Activated CD8-positive, alpha-beta memory T cell treated with anti-CD3 and anti-CD28 coated beads, Interleukin-2, amount 50 U/mL, for 24 hours (primary cell): Measurements from ENCODE around the gene NEB.

Experiments
- DNase-seq: peaks from one replicate; pipeline ENCODE4 v3.0.0-alpha.2; 2020; ENCODE audit errors: extremely low read depth

NEB gene, protein sequence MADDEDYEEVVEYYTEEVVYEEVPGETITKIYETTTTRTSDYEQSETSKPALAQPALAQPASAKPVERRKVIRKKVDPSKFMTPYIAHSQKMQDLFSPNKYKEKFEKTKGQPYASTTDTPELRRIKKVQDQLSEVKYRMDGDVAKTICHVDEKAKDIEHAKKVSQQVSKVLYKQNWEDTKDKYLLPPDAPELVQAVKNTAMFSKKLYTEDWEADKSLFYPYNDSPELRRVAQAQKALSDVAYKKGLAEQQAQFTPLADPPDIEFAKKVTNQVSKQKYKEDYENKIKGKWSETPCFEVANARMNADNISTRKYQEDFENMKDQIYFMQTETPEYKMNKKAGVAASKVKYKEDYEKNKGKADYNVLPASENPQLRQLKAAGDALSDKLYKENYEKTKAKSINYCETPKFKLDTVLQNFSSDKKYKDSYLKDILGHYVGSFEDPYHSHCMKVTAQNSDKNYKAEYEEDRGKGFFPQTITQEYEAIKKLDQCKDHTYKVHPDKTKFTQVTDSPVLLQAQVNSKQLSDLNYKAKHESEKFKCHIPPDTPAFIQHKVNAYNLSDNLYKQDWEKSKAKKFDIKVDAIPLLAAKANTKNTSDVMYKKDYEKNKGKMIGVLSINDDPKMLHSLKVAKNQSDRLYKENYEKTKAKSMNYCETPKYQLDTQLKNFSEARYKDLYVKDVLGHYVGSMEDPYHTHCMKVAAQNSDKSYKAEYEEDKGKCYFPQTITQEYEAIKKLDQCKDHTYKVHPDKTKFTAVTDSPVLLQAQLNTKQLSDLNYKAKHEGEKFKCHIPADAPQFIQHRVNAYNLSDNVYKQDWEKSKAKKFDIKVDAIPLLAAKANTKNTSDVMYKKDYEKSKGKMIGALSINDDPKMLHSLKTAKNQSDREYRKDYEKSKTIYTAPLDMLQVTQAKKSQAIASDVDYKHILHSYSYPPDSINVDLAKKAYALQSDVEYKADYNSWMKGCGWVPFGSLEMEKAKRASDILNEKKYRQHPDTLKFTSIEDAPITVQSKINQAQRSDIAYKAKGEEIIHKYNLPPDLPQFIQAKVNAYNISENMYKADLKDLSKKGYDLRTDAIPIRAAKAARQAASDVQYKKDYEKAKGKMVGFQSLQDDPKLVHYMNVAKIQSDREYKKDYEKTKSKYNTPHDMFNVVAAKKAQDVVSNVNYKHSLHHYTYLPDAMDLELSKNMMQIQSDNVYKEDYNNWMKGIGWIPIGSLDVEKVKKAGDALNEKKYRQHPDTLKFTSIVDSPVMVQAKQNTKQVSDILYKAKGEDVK (N-terminal part only)

DNA sequence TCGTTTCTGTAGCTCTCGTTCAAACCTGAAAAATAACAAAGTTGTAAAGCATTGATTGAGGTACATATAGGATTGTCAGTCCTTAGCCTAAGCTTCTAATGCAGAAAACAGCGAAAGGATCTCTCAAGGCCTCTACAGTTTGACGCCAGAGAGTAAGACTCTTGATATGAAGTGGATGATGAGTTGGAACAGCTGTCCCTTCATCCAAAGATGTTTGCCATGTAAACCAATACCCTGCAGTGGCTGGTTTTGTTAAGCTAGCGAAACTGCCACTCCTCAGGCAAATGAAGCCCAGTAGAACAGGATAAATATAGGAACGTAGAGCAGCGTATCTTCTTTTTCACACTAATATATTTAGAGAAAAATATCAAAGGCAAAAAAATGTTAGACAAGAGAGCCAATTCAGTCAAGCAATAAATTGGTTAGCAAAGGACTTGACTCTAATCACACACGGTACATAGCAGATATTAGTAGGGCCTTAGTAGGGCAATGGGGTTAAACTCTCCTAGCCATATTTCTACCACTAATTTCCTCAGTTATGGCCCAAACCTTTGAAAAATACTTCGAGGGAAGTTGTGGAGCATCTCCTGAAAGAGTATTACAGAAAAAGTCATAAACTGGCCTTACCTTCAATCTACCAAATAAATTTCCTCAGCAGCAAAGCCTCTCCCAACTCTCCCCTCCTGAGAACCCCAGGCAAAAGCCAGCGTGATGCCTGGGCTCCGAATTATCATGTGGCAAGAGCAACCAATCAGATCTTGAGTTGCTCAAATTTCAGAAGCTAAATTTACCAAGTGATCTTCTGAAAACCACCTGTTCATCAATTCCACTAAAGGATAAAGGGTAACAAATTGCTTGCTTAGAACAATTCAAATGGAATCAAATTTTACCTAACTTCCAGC lies at the start of gene NEB:
NEB (minus strand) TSS at position 706 of the 902 bp plus-strand sequence. CDS start 1,320 bp downstream, outside the sequence.
- no peak for DNase-seq

DNA sequence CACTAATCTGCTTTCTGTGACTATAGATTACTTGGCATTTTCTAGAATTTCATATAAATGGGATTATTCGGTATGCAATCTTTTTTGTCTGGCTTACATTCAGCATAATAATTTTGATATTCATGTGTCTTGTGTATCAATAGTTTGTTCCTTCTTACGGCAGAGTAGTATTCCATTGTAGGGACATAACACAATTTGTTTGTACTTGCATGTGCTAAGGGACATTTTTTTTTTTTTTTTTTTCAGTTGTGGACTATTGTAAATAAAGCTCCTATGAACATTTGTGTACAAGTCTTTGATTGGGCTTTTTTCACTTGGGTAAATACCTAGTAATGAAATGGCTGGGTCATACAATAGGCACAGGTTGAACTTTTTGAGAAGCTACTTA lies 48.9 kb upstream of the NEB start:
- no peak for DNase-seq

DNA sequence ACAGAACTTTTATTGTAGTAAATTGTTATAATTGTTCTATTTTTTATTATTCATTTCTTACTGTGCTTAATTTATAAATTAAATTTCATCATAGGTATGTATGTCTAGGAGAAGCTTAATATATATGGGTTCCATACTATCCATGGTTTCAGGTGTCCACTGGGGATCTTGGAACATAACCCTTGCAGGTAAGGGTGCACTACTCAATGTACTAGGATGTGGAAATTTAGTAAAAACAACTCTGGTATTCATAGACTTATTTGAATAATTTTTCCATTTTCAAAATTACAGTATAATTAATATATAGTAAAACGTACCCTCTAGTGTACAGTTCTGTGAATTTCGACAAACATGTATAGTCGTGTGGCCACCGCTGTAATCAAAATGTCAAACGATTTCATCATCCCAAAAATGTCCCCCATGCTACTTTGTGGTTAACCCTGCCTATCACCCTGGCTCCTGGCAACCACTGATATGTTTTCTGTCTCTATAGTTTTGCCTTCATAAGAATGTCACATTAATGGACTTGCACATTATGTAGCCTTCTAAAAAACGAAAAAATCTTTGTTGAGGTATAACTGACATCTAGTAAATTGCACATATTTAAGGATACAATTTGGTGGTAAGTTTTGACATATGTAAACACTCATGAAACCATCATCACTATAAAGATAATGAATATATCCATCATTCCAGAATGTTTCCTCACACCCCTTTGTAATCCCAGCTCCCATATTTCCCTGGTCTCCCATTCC lies 48.3 kb upstream of the NEB start:
- DNase-seq: no peak

DNA sequence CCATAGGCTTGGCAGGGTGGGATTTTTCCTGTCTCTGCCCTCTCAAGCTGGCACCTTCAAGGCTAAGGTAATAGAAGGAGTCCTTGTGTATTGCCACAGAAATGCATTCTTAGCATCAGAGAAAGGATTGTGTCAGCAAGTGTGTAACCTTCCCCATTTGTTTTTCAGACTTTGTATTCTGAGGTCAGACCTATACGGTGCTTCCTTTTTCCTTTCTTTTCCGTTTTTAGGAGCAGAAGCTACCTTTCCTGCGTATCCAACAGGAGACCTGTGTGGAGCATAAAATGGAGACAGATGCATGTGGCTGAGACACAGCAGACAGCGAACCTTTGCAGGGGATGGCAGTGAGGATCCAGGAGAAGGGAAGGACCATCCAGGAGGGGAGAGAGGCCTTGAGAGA lies 47.4 kb upstream of the NEB start:
- DNase-seq: no peak

DNA sequence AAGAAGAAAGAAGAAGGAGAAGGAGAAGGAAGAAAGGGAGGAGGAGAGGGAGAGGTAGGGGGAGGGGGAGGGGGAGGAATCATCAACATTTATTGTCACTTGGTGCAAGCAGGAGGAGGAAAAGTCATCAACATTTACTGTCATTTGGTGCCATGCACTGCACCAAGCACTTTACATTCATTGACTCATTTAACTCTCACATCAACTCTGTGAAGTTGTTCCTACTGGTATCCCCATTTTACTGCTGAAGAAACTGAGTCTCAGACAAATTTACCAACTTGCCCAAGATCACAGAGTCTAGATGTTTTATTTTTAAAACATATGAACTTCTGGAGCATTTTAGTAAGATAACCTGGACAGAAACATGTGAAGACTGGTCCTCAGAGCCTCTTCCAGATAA lies 46.7 kb upstream of the NEB start:
- no peak for DNase-seq

DNA sequence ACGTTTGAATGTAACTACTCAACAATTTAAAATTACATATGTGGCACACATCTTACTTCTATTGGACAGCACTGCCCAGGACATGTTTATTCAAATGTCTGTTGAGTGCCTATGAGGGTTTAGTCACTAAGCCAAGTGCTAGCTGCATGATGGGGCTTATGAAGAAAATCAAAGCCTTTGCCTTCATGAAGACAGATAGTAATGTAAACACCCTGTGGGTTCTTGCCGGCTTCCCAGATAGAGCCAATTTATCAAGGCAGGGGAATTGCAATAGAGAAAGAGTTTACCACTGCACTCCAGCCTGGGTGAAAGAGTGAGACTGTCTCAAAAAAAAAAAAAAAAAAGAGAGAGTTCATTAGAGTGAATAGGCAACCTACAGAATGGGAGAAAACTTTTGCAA lies 43.7 kb upstream of the NEB start:
- DNase-seq: no peak

DNA sequence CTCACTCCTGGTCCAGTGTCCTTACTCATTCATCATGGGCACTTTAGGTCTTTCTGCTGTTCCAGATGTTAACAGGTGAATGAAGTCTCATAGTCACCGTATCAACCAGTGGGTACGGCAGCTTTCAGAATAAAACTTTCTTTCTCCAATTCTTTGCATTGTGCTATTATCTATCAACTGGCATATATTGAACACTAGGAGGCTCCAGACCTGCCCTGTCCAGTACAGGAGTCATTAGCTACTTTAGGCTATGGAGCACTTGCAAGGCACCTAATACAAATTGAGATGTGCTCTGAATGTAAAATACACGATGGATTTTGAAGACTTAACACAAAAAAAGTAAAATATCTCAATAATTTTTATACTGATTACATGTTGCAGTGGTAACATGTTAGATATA lies 43.2 kb upstream of the NEB start:
- DNase-seq: no peak

DNA sequence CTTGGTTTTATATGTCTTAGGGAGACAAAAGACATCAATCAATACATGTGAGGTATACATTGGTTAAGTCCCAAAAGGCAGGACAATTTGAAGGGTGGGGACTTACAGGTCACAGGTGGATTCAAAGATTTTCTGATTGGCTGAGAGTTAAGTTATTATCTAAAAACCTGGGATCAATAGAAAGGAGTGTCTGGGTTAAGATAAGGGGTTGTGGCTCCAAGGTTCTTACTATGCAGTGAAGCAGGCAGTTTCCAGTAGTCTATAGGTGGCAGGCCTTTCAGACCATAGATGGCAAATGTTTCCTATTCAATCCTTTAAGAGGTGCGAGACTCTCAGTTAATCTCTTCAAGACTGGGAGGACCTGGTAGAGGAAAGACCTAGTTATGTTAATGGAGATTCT lies 42.1 kb upstream of the NEB start:
- no peak for DNase-seq

DNA sequence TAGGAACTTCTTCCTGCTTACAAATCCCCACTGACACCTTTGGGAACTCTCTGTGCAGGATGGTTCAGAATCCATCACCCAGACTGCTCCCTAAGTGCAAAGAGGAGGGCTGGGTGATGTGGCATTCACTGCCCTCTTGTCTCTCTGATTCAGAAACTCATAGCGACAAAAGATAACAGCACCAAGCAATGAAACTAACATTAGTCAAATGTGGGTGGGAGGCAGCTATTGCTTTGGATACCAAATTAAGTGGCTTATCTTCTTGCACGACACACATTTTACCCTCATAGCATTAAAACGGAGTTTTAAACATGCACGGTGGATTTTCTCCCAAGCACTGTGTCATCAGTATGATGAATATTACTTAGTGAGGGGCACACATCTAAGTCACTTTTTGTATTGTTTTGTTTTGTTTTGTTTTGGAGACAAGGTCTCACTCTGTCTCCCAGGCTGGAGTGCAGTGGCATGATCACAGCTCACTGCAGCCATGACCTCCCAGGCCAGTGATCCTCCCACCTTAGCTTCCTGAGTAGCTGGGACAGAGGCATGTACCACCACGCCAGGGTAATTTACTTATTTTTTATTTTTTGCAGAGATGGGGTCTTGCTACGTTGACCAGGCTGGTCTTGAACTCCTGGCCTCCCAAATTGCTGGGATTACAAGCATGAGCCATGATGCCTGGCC lies 40.9 kb upstream of the NEB start:
- no peak for DNase-seq

DNA sequence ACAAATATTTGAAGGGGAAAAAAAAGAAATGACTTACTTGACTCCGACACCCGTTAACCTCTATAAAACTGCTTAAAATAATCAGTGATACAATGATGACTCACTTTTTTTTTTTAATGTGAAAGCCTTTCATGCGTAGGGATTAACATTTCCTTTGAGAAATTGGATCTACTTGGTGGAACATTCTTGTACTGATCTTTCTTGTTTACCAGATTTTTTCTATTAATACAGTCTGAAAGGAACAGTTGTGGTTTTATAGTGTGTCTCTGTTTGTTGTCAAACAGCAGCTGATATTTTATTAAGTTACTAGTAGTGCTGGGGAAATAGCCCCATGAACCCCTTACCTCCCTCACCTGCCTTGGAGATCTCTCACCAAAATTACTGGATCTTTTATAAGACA lies 40.2 kb upstream of the NEB start:
- DNase-seq: no peak

DNA sequence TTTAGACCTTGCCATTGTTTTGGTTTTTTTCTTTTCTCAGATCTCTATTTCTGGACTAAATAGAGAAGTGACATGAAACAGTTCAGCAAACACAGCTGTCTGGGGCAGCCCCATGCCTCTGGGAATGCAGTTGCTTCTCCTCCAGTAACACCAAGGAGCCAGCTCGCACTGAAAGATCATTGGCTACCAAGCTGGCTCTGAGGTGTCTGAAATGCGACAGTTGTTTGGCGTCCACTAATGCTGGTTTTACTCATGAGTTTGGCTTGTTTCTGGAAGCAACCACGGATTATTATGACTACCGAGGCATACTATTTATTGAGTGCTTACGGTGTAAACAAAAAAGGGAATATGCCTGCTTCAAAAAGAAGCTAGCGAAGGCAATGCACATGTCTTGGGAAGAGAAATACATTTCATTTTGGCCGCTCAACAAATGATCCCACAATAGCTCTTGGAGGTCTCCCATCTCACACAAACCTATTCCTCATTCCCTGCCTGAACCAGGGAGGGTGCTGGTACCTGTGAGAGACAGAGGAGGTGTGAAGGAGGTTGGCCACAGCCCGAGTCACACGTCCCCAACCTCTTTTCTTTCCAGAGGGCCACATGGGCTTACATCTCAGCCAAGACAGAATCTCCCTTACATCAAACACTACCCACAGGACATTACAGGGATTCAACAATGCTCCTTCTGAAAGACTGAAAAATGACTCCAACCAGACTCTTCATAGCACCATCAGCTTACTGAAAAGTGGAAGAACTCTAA lies 37.5 kb upstream of the NEB start:
- no peak for DNase-seq

DNA sequence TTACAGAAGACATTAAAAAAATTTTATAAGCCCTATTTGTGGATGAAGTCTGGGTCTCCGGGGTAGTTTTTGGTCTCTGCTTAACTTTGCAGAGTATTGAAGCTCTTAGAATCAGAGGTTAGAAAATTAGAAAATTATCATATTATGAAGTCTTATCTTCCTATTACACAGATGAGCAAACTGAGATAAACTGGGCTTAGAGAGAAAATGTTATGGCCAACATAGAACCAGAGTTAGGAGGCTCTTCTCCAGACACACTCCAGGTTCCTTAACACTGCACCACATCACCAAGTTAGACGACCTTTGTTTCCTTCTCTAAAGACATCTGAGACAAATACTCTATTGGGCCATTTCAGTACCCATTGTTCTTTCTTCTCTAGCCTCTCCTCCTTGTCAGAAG lies 36.7 kb upstream of the NEB start:
- no peak for DNase-seq

DNA sequence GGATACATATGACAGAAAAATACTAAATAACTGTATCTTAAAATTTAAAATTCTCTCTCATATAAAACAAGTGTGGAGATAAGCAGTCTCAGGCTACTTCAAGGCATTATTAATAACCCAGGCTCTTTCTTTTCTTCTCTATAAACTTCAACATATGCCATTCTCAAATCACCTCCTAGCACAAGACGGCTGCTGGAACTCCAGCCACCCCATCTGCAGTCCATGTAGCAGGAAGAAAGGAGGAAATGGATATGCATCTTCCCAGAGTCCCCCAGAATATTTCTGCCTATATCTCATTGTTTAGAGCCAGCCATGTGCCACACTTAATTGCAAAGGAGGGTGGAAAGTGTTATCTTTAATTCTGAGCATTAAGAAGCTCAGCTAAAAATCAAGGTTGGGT lies 35.3 kb upstream of the NEB start:
- no peak for DNase-seq

DNA sequence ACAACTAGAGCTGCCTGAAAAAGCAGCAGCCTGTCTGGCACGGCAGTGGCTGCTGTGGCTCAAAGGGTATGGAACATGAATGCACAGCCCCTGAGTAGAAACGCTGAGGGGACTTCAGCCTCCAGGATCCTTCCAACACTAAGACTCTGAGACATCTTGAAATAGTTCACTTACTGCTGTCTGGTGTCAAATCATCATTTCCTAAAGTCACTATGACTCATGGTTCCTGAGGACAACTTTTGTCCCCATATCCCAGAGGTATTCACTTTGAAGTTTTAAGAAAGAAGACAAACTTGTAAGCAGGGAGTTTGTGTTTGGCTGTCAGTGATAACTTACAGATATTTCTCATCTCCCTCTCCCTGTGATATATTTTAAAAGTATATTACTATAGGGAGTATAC lies 33.3 kb upstream of the NEB start:
- DNase-seq: no peak

DNA sequence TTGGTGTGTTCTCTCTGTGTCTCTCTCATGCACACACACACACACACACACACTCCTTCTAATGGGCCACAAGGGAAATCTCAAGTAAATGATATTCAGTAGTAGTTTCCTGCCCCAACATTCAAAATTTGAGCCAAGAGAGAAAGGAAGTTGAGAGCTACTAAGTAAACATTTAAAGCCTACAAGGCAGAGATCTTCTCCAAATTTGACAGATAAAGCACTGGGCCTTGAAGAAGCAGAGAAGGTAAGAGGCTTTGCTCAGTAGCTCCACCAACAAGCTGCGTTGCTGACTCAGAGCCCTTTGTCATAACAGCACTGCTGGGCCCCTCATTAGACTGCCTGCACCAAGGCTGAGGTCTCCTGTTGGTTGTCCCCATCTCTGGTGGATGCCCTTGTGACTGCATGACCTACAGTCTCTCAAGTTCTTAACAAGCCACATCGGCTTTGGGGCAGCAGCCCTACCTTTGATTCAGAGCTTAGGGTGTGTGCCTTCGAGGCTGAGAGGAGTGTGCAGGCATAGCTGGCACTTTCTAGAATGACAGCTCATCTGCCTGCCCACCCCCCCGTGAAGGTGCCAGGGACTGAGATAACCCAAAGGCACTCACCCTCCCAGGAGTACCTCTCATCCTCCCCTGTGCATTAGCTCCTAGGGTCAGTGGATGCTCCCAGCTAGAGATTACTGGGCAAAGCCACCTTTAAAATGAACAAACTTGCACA lies 32.3 kb upstream of the NEB start:
- DNase-seq: no peak

DNA sequence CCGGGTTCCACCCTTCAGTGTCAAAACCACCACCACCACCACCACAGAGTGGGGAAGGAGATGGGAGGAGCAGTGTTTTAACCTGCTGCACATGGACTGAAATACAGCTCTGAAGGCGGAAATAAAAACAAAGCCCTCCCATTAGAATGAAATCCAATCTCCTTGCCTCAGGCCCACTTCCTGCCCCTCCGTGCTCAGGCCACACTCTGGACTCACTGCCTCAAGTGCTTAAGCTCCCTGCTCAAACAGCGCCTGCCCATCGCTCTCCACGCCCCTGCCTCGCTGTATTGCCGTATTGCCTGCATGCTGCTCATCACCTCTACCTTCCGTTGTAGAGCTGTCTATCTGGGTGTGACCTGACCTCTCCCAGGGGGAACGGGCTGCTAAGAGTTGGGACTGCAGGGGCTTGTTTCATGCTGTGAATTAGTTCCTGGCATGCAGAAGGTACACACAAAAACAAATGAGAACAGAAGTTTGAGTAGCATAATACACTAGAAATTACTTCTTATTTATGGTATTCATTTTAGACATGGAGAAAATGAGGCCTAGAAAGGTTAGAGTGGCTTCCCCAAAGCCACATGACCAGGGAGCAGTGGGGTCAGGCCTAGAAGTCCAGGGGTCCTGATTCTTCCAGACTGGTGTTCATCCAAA lies 31.6 kb upstream of the NEB start:
- no peak for DNase-seq

DNA sequence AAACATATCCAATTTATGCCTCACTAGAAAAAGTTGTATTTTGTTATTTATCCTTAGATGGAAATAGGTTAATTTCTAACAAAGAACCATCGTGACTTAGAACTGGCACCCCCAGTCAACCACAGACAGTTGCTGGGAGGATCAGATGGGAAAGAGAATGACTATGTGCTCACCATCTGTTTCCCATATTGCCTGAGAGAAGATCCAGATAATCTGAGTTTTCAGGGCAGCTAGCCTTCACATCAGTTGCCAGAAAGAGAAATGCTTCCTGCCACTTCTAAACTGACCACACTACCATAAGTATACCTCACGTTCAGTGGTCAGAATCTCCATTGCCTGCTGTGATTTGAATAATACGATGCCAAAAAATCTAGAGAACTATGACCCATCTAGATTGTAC lies 28.4 kb upstream of the NEB start:
- no peak for DNase-seq

DNA sequence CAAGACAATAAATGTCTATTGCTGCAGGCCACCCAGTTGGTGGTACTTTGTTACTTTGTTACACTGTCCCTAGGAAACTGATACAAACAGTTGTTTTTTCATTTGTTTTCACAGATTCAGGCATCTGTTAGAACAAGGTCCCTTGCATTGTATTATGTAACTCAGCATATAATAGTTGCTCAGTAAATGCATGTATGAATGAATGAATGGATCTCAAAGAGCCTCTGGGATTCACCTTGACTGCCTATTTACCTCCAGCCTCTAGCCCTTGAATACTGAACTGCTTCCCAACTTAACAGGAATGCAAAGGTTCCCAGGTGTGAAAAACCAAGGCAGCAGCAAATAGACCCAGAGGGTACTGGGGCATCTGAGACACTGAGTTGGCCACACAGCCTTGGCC lies 27.4 kb upstream of the NEB start:
- no peak for DNase-seq
